SK-N-SH treated with all-trans-retinoic acid at 6 μM for 48 hours (cell line): Measurements from ENCODE around the gene SCG3.

Experiments
- ATAC-seq: fragments of 200-7000 bp; cut with Tn5 transposase; 3 replicates; pipeline ENCODE4 v1.9.1; 2020; ENCODE audit warnings: mild to moderate bottlenecking, moderate library complexity
- ARNTL ChIP-seq: fragments of 450-650 bp; formaldehyde crosslinking; IDR thresholded peaks from 2 replicates; pipeline ENCODE4 v1.5.0; 2020; ENCODE audit warnings: low read depth, mild to moderate bottlenecking, moderate library complexity, borderline replicate concordance
- BACH2 ChIP-seq: fragments of 250-450 bp; sonication (Bioruptor Pico); IDR thresholded peaks from 2 replicates; pipeline ENCODE4 v1.9.0; 2021; ENCODE audit warnings: mild to moderate bottlenecking, borderline replicate concordance
- CSDC2 ChIP-seq: fragments of 250-450 bp; sonication (Bioruptor Pico); IDR thresholded peaks from 2 replicates; pipeline ENCODE4 v1.5.0; 2020; ENCODE audit warnings: mild to moderate bottlenecking, moderate library complexity
- ESRRG ChIP-seq: fragments of 250-450 bp; sonication (Bioruptor Pico); IDR thresholded peaks from 2 replicates; pipeline ENCODE4 v1.6.1; 2021; ENCODE audit warnings: mild to moderate bottlenecking
- GLIS3 ChIP-seq: fragments of 250-450 bp; sonication (Bioruptor Pico); IDR thresholded peaks from 2 replicates; pipeline ENCODE4 v1.5.0; 2020; ENCODE audit warnings: mild to moderate bottlenecking, moderate library complexity
- ISL1 ChIP-seq: fragments of 250-450 bp; sonication (Bioruptor Pico); IDR thresholded peaks from 2 replicates; pipeline ENCODE4 v2.1.2; 2022; ENCODE audit warnings: mild to moderate bottlenecking, moderate library complexity
- OSR1 ChIP-seq: fragments of 250-450 bp; sonication (Bioruptor Pico); IDR thresholded peaks from 2 replicates; pipeline ENCODE4 v1.8.0; 2022; ENCODE audit warnings: moderate library complexity, mild to moderate bottlenecking, inconsistent platforms
- PPARA ChIP-seq: fragments of 250-450 bp; sonication (Bioruptor Pico); IDR thresholded peaks from 2 replicates; pipeline ENCODE4 v1.5.0; 2020; ENCODE audit warnings: mild to moderate bottlenecking, borderline replicate concordance
- RARB ChIP-seq: fragments of 250-450 bp; sonication (Bioruptor Pico); IDR thresholded peaks from 2 replicates; pipeline ENCODE4 v1.8.0; 2021; ENCODE audit warnings: mild to moderate bottlenecking, moderate library complexity
- SNAI2 ChIP-seq: fragments of 250-450 bp; sonication (Bioruptor Pico); IDR thresholded peaks from 2 replicates; pipeline ENCODE4 v1.5.0; 2020; ENCODE audit warnings: mild to moderate bottlenecking, moderate library complexity
- TCF4 ChIP-seq: fragments of 250-450 bp; sonication (Bioruptor Pico); IDR thresholded peaks from 2 replicates; pipeline ENCODE4 v1.8.0; 2021; ENCODE audit warnings: mild to moderate bottlenecking, moderate library complexity, borderline replicate concordance
- TOX ChIP-seq: fragments of 250-450 bp; sonication (Bioruptor Pico); IDR thresholded peaks from 2 replicates; pipeline ENCODE4 v1.8.0; 2021; ENCODE audit warnings: mild to moderate bottlenecking, moderate library complexity, borderline replicate concordance
- ZC3H10 ChIP-seq: fragments of 250-450 bp; sonication (Bioruptor Pico); IDR thresholded peaks from 2 replicates; pipeline ENCODE4 v1.5.1; 2021; ENCODE audit warnings: mild to moderate bottlenecking, moderate library complexity
- ZFP3 ChIP-seq: fragments of 250-450 bp; sonication (Bioruptor Pico); IDR thresholded peaks from 2 replicates; pipeline ENCODE4 v1.5.0; 2020; ENCODE audit warnings: mild to moderate bottlenecking, moderate library complexity
- ZFP30 ChIP-seq: fragments of 450-650 bp; formaldehyde crosslinking; IDR thresholded peaks from 2 replicates; pipeline ENCODE4 v1.5.0; 2022; ENCODE audit warnings: mild to moderate bottlenecking, moderate library complexity
- ZNF565 ChIP-seq: fragments of 450-650 bp; formaldehyde crosslinking; conservative IDR thresholded peaks from 2 replicates; pipeline ENCODE4 v1.5.0; 2020; ENCODE audit warnings: low read depth, mild to moderate bottlenecking, moderate library complexity
- ZNF70 ChIP-seq: fragments of 450-650 bp; formaldehyde crosslinking; IDR thresholded peaks from 2 replicates; pipeline ENCODE4 v1.5.0; 2020; ENCODE audit warnings: mild to moderate bottlenecking, moderate library complexity
- ZNF8 ChIP-seq: fragments of 450-650 bp; formaldehyde crosslinking; IDR thresholded peaks from 2 replicates; pipeline ENCODE4 v1.5.0; 2020; ENCODE audit warnings: mild to moderate bottlenecking, moderate library complexity
- TF ChIP-seq, protein P1 (sequence below): fragments of 250-450 bp; sonication (Bioruptor Pico); IDR thresholded peaks from 2 replicates; pipeline ENCODE4 v1.5.1; 2021; ENCODE audit warnings: mild to moderate bottlenecking, moderate library complexity
- TF ChIP-seq, protein P2 (sequence below): fragments of 250-450 bp; sonication (Bioruptor Pico); IDR thresholded peaks from 2 replicates; pipeline ENCODE4 v1.5.0; 2020; ENCODE audit warnings: mild to moderate bottlenecking, moderate library complexity
- TF ChIP-seq, protein P3 (sequence below): fragments of 250-450 bp; sonication (Bioruptor Pico); IDR thresholded peaks from 2 replicates; pipeline ENCODE4 v1.5.1; 2020; ENCODE audit warnings: low read depth, mild to moderate bottlenecking, moderate library complexity
- TF ChIP-seq, protein P4 (sequence below): fragments of 250-450 bp; sonication (Bioruptor Pico); IDR thresholded peaks from 2 replicates; pipeline ENCODE4 v1.8.0; 2021; ENCODE audit warnings: low read depth, mild to moderate bottlenecking, moderate library complexity, borderline replicate concordance
- TF ChIP-seq, protein P5 (sequence below): fragments of 250-450 bp; sonication (Bioruptor Pico); IDR thresholded peaks from 2 replicates; pipeline ENCODE4 v1.8.0; 2020; ENCODE audit warnings: mild to moderate bottlenecking, moderate library complexity, borderline replicate concordance

The SCG3 gene

DNA sequence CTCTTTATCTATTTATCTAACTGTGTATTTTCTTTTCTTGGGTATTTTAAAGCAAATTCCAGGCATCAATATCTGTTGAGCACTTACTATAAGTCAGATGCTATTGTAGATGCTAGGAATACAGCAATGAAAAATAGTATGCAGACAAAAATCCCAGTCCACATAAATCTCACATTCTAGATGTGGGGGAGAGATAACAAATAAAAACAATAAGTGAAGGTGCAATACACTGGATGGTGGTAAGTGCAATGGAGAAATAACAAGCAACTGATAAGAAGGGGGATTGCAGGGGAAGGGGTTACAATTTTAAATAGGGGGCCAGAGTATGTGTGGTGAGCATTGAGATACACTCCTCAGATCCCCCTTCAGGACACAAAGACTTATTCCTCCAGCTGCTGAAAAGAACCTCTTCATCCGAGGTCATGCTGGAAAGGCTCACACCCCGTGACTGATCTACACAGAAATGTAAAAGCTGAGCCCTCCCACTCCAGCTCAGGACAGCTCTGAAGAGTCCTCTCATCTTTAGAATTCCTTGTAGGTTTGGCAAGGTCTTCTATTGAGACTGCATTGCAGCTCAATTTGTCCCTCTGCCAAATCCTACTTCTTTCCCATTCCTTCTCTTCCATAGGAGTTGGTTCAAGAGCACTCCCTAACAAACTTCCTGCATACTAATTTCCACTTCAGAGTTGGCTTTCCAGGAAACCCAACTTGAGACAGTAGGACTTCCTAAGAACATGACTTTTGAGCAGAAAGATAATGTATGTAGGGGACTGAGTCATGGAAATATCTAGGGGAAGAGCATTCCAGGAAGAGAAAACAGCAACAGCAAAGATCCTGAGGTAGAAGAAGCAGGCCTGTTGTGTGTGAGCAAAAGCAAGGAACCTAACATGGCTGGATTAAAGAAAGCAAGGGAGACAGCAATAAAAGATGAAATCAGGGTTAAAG, 8.1 kb upstream of the SCG3 start:
- ATAC-seq, result no peak
- no peak for TF ChIP-seq RARB (CRISPR knock-in tag)
- TF ChIP-seq ZC3H10, result no peak
- TF ChIP-seq, protein P1, sequence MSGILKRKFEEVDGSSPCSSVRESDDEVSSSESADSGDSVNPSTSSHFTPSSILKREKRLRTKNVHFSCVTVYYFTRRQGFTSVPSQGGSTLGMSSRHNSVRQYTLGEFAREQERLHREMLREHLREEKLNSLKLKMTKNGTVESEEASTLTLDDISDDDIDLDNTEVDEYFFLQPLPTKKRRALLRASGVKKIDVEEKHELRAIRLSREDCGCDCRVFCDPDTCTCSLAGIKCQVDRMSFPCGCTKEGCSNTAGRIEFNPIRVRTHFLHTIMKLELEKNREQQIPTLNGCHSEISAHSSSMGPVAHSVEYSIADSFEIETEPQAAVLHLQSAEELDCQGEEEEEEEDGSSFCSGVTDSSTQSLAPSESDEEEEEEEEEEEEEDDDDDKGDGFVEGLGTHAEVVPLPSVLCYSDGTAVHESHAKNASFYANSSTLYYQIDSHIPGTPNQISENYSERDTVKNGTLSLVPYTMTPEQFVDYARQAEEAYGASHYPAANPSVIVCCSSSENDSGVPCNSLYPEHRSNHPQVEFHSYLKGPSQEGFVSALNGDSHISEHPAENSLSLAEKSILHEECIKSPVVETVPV, result no peak
- TF ChIP-seq, protein P2, sequence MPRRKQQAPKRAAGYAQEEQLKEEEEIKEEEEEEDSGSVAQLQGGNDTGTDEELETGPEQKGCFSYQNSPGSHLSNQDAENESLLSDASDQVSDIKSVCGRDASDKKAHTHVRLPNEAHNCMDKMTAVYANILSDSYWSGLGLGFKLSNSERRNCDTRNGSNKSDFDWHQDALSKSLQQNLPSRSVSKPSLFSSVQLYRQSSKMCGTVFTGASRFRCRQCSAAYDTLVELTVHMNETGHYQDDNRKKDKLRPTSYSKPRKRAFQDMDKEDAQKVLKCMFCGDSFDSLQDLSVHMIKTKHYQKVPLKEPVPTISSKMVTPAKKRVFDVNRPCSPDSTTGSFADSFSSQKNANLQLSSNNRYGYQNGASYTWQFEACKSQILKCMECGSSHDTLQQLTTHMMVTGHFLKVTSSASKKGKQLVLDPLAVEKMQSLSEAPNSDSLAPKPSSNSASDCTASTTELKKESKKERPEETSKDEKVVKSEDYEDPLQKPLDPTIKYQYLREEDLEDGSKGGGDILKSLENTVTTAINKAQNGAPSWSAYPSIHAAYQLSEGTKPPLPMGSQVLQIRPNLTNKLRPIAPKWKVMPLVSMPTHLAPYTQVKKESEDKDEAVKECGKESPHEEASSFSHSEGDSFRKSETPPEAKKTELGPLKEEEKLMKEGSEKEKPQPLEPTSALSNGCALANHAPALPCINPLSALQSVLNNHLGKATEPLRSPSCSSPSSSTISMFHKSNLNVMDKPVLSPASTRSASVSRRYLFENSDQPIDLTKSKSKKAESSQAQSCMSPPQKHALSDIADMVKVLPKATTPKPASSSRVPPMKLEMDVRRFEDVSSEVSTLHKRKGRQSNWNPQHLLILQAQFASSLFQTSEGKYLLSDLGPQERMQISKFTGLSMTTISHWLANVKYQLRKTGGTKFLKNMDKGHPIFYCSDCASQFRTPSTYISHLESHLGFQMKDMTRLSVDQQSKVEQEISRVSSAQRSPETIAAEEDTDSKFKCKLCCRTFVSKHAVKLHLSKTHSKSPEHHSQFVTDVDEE, result no peak
- no peak for TF ChIP-seq ISL1 (CRISPR knock-in tag)
- TF ChIP-seq ZNF70 (CRISPR knock-in tag), result no peak
- TF ChIP-seq, protein P3, sequence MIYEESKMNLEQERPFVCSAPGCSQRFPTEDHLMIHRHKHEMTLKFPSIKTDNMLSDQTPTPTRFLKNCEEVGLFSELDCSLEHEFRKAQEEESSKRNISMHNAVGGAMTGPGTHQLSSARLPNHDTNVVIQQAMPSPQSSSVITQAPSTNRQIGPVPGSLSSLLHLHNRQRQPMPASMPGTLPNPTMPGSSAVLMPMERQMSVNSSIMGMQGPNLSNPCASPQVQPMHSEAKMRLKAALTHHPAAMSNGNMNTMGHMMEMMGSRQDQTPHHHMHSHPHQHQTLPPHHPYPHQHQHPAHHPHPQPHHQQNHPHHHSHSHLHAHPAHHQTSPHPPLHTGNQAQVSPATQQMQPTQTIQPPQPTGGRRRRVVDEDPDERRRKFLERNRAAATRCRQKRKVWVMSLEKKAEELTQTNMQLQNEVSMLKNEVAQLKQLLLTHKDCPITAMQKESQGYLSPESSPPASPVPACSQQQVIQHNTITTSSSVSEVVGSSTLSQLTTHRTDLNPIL (CRISPR knock-in tag), result no peak
- no peak for TF ChIP-seq ZFP30
- no peak for TF ChIP-seq CSDC2
- TF ChIP-seq, protein P4, sequence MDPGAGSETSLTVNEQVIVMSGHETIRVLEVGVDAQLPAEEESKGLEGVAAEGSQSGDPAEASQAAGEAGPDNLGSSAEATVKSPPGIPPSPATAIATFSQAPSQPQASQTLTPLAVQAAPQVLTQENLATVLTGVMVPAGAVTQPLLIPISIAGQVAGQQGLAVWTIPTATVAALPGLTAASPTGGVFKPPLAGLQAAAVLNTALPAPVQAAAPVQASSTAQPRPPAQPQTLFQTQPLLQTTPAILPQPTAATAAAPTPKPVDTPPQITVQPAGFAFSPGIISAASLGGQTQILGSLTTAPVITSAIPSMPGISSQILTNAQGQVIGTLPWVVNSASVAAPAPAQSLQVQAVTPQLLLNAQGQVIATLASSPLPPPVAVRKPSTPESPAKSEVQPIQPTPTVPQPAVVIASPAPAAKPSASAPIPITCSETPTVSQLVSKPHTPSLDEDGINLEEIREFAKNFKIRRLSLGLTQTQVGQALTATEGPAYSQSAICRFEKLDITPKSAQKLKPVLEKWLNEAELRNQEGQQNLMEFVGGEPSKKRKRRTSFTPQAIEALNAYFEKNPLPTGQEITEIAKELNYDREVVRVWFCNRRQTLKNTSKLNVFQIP (CRISPR knock-in tag), result no peak
- no peak for TF ChIP-seq SNAI2 (CRISPR knock-in tag)
- TF ChIP-seq ZFP3 (CRISPR knock-in tag), result no peak
- no peak for TF ChIP-seq PPARA (CRISPR knock-in tag)

DNA sequence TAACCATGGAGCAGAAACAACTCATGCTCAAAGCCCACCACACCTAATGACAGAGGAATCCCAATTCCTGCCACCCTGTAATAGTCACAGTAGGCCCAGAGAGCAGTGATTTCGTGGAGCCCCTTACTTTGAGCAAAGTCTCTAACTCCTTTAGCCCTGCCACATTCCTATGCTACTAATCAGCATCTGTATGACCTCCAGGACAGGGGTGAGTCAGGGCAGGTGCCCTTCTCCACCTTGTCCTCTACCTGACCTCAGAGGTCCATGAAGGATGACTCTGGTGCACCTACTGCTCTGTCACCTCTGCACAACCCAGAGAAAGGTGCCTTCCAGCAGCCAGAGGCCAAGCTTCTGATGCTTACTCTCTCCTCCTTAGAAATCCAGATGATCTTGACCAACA, 6.1 kb upstream of the SCG3 start:
- no peak for ATAC-seq
- TF ChIP-seq TOX (no peak), BACH2 (CRISPR knock-in tag) (no peak), GLIS3 (CRISPR knock-in tag) (no peak), TCF4 (no peak), ARNTL (CRISPR knock-in tag) (no peak), ESRRG (no peak), ZNF70 (CRISPR knock-in tag) (no peak), ZC3H10 (no peak), ZFP3 (CRISPR knock-in tag) (no peak), ZNF565 (CRISPR knock-in tag) (no peak), OSR1 (CRISPR knock-in tag) (no peak), ISL1 (CRISPR knock-in tag) (no peak), ZNF8 (no peak), SNAI2 (CRISPR knock-in tag) (no peak), CSDC2 (no peak)
- TF ChIP-seq, protein P4 (CRISPR knock-in tag), result no peak
- TF ChIP-seq, protein P3 (CRISPR knock-in tag), result no peak
- TF ChIP-seq, protein P2, result no peak
- TF ChIP-seq, protein P5, sequence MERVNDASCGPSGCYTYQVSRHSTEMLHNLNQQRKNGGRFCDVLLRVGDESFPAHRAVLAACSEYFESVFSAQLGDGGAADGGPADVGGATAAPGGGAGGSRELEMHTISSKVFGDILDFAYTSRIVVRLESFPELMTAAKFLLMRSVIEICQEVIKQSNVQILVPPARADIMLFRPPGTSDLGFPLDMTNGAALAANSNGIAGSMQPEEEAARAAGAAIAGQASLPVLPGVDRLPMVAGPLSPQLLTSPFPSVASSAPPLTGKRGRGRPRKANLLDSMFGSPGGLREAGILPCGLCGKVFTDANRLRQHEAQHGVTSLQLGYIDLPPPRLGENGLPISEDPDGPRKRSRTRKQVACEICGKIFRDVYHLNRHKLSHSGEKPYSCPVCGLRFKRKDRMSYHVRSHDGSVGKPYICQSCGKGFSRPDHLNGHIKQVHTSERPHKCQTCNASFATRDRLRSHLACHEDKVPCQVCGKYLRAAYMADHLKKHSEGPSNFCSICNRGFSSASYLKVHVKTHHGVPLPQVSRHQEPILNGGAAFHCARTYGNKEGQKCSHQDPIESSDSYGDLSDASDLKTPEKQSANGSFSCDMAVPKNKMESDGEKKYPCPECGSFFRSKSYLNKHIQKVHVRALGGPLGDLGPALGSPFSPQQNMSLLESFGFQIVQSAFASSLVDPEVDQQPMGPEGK (CRISPR knock-in tag), result no peak
- TF ChIP-seq, all 23 proteins: peak for 0
